Measurements from ENCODE around the gene AP3S2.

The AP3S2 gene

DNA sequence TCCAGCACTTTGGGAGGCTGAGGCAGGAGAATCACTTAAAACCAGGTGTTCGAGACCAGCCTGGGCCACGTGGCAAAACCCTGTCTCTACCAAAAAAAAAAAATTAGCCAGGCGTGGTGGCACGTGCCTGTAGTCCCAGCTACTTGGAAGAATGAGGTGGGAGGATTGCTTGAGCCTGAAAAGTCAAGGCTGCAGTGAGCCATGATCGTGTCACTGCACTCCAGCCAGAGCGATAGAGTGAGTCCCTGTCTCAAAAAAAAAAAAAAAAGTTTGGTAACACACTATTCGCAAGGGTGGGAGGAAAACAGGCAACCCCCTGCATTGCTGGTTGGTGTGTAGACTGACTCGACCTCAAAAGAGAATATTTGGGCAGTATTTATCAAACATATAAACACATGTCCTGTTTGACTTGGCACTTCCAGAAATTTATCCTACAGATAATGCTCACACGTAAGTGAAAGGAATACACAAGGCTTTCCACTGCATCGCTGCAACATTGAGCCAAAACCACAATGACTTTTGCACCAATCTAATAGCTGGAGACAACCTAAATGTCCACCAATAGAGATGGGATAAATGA is 76.0 kb downstream of the AP3S2 start:
- no peaks in the 10 kb centered on the region for H3K4me1 Mint-ChIP-seq

DNA sequence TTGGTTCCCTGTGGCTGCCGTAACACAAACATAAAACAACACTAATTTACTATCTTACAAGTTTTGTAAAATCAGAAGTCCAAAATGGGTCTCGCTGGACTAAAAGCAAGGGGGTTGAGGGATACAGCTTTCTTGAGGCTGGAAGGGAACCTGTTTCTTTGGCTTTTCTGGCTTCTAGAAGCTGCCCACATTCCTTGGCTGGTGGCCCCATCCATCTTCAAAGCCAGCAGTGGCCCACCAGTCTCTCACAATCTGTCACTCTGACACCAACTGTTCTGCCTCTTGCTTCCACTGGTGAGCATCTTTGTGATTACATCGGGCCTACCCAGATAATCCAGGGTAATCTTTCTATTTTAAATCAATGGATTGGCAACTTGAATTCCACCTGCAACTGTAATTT is 78.0 kb downstream of the AP3S2 start:
- H3K9me3 Mint-ChIP-seq: peaks cover 18% of the 10 kb centered on the region
- H3K36me3 Mint-ChIP-seq (ENCODE audit: low read depth): peaks cover 7% of the 10 kb centered on the region
- peaks cover 96% of the 10 kb centered on the region for H3K27me3 Mint-ChIP-seq (ENCODE audit: low read depth, poor library complexity)
- TF ChIP-seq, protein P1, sequence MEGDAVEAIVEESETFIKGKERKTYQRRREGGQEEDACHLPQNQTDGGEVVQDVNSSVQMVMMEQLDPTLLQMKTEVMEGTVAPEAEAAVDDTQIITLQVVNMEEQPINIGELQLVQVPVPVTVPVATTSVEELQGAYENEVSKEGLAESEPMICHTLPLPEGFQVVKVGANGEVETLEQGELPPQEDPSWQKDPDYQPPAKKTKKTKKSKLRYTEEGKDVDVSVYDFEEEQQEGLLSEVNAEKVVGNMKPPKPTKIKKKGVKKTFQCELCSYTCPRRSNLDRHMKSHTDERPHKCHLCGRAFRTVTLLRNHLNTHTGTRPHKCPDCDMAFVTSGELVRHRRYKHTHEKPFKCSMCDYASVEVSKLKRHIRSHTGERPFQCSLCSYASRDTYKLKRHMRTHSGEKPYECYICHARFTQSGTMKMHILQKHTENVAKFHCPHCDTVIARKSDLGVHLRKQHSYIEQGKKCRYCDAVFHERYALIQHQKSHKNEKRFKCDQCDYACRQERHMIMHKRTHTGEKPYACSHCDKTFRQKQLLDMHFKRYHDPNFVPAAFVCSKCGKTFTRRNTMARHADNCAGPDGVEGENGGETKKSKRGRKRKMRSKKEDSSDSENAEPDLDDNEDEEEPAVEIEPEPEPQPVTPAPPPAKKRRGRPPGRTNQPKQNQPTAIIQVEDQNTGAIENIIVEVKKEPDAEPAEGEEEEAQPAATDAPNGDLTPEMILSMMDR (IDR thresholded peaks at IDR 0.05): no peak
- peak overlapping the region; percentile 64 for H3K4me3 Mint-ChIP-seq
- no peak overlapping the region for H3K27ac Mint-ChIP-seq
- DNase-seq: no peak
- H3K4me1 Mint-ChIP-seq: no peaks in the 10 kb centered on the region

More for the DNA sequence above, 76.0 kb downstream of the AP3S2 start:
- DNase-seq: no peak
- TF ChIP-seq, protein P1 (IDR thresholded peaks at IDR 0.05): no peak
- Mint-ChIP-seq H3K4me3 (no peak overlapping the region), H3K27ac (no peak overlapping the region), H3K9me3 (peaks cover 18% of the 10 kb centered on the region), H3K27me3 (ENCODE audit: low read depth, poor library complexity) (peaks cover 96% of the 10 kb centered on the region), H3K36me3 (ENCODE audit: low read depth) (peaks cover 7% of the 10 kb centered on the region)

DNA sequence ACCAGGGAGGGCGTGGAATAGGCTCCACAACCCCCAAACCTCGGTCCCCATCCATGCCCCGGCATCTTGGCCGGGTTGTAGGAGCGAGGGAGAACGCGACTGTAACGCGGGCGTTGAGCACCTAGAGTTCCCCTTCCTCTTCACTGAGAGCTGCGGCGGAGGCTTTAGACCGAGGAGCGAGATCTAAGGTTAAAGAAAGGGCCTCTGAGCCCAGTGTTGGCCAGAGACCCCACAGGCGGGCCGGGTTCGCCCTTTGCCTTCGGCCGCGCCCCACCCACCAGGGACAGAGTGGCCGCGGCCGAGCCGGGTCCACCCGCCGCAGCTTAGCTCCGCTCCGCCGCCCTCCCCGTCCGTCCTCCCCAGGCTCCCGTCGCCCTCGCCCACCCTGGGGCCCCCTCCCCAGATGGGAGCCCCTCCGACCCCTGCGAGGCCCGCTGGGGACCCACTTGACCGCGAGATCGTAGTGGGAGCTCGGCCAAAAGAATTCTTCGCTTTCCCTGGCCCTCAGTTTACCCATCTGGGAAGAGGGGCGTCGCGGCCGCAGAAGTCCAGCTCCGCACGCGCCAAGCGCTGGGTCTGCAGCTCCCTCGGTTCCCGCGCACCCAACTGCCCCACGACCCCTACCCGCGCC is 79.6 kb downstream of the AP3S2 start:
- peaks cover 8% of the 10 kb centered on the region for H3K4me1 Mint-ChIP-seq
- H3K36me3 Mint-ChIP-seq (ENCODE audit: low read depth): peaks cover 7% of the 10 kb centered on the region
- no peak overlapping the region for H3K27ac Mint-ChIP-seq
- H3K9me3 Mint-ChIP-seq: peaks cover 18% of the 10 kb centered on the region
- TF ChIP-seq, protein P1 (IDR thresholded peaks at IDR 0.05): no peak
- peak overlapping the region; percentile 54 for H3K4me3 Mint-ChIP-seq
- DNase-seq: peak; percentile 28
- peaks cover 84% of the 10 kb centered on the region for H3K27me3 Mint-ChIP-seq (ENCODE audit: low read depth, poor library complexity)

DNA sequence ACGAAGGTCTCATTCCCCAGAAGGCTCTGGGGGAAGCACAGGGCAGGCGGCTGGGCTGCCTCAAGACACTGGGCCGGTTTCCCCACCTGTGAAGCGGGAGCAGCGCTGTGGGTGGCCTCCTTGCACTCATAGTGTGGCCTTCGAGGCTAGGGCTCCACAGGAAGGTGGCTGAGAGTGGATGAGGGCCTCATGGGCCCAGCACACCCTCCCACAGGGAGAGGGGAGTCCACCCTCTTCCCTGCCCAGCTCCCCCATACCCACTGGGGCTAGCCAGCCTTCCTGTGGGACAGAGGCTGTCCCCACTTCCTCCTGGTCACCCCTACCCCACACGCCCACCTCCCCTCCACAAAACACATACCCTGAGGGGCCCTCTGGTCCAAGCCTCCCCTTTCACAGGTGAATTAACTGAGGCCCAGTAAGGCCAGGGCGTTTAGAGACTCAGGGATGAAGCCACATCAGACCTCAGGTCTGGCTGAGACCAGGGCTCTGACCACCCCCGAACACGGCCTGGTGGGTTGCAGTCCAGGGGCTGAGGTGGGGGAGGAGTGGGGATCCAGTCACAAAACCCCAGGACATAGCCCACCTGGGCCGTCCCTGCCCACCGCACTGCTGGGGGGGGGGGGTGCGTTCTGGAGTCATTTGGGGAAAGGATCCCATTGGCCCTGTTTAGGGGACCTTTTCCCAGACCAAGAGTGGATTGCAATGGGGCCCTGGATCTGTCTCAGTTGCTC is 80.2 kb downstream of the AP3S2 start:
- peaks cover 79% of the 10 kb centered on the region for H3K27me3 Mint-ChIP-seq (ENCODE audit: low read depth, poor library complexity)
- H3K4me1 Mint-ChIP-seq: peaks cover 8% of the 10 kb centered on the region
- H3K36me3 Mint-ChIP-seq (ENCODE audit: low read depth): peaks cover 7% of the 10 kb centered on the region
- TF ChIP-seq, protein P1 (IDR thresholded peaks at IDR 0.05): no peak
- H3K4me3 Mint-ChIP-seq: peak overlapping the region; percentile 54
- DNase-seq: no peak
- H3K27ac Mint-ChIP-seq: no peak overlapping the region
- H3K9me3 Mint-ChIP-seq: peaks cover 18% of the 10 kb centered on the region

DNA sequence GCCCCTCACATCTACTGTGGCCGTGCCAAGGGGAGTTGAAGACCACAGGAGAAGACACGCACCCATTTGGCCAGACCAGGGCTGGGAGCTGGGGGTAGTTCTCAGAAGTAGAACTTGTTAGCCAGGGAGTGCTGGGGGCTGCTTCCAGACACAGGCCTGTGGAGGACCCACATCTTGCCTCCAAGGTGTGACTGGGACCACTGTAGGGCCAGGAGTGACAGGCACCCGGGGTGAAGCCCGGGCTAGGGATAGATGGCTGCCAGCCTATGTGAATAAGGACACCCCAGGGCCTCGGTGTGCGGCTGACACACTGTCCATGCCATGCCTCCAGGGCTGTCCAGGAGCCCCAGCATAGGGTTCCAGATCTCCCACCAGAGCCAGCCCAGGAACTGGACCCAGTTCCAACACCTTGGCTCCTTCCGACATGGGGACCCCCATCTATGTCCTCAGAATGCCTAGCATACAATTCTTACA is 80.9 kb downstream of the AP3S2 start:
- Mint-ChIP-seq H3K4me3 (no peak overlapping the region), H3K27ac (no peak overlapping the region), H3K9me3 (peaks cover 18% of the 10 kb centered on the region), H3K4me1 (peaks cover 12% of the 10 kb centered on the region), H3K36me3 (ENCODE audit: low read depth) (peaks cover 7% of the 10 kb centered on the region), H3K27me3 (ENCODE audit: low read depth, poor library complexity) (peaks cover 72% of the 10 kb centered on the region)
- TF ChIP-seq, protein P1 (IDR thresholded peaks at IDR 0.05): no peak
- no peak for DNase-seq
